ENCODE data around the gene SRRM1.

DNA sequence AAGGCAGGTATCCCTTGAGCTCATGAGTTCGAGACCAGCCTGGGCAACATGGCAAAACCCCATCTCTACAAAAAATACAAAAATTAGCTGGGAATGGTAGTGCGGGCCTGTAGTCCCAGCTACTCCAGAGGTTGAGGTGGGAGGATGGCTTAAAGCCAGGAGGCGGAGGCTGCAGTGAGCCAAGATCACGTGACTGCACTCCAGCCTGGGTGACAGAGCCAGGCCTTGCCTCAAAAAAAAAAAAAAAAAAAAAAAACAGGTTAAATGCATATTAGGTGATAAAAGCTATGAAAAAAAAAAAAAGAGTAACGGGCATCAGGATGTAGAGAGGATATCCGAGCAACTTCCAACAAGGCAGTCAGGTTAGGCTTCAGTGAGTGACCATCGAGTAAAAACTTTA is 2.8 kb upstream of the SRRM1 start:
- TF ChIP-seq CTCF (IDR thresholded peaks at IDR 0.05) (no peak), POLR2A (IDR thresholded peaks at IDR 0.05) (no peak)
